Measurements from ENCODE around the gene JAG1.
A peak's percentile ranks its signal among the peaks of the same experiment; 100 is the strongest.

JAG1 gene

GRCh38 chr20:10682939-10683338 lies 9.1 kb upstream of the JAG1 start:
- TF ChIP-seq POLR2A (IDR thresholded peaks at IDR 0.05; ENCODE audit: extremely low read depth, insufficient read length), result no peak
- no peak for TF ChIP-seq CTCF (IDR thresholded peaks at IDR 0.05; ENCODE audit: low read depth, low read length)
- no peak for TF ChIP-seq MYC (IDR thresholded peaks at IDR 0.05; ENCODE audit: low read depth, low read length)
- DNase-seq (ENCODE audit: low read depth), result no peak
- no peak overlapping the region for H3K4me3 ChIP-seq (ENCODE audit: low read depth, low read length)

DNA sequence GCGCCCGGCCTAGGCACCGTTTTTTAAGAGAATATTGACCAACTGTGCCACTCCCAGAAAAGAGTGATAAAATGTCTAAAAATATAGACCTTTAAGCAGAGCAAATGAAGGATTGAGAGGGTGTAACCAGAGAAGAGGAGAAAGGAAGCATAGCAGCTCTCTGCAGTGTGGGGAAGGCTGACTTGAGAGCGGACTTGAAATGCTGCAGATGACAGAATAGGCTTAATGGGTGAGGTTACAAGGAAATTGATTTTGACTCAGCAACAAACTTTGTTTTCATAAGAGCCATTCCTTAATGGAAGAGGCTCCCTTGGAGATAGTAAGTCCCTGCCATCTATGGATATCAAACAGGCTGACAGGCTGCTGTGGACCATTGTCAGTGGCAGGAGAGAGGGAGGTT lies 7.7 kb upstream of the JAG1 start:
- no peak for DNase-seq (ENCODE audit: low read depth)
- H3K4me3 ChIP-seq (ENCODE audit: low read depth, low read length), result no peak overlapping the region
- TF ChIP-seq MYC (IDR thresholded peaks at IDR 0.05; ENCODE audit: low read depth, low read length), result no peak
- no peak for TF ChIP-seq POLR2A (IDR thresholded peaks at IDR 0.05; ENCODE audit: extremely low read depth, insufficient read length)
- no peak for TF ChIP-seq MAX (IDR thresholded peaks at IDR 0.05; ENCODE audit: low read depth, low read length)
- no peak for TF ChIP-seq CTCF (IDR thresholded peaks at IDR 0.05; ENCODE audit: low read depth, low read length)

DNA sequence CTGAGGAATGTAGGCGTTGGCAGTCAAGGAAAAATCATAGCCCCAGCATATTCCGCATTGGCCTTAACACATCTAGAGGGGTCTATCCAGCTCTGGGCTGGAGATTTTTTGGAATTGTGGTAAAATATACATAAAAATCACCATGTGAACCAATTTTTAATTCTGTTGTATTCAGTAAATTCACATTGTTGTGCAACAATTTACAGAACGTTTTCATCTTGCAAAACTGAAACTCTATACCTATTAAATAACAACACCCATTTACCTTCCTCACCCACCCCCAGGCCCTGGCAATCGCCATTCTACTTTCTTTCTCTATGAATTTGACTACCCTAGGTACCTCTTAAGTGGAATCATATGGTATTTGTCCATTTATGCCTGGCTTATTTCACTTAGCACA lies 6.8 kb upstream of the JAG1 start:
- TF ChIP-seq MYC (IDR thresholded peaks at IDR 0.05; ENCODE audit: low read depth, low read length) (no peak), POLR2A (IDR thresholded peaks at IDR 0.05; ENCODE audit: extremely low read depth, insufficient read length) (no peak), CTCF (IDR thresholded peaks at IDR 0.05; ENCODE audit: low read depth, low read length) (no peak), MAX (IDR thresholded peaks at IDR 0.05; ENCODE audit: low read depth, low read length) (no peak)
- DNase-seq (ENCODE audit: low read depth), result no peak
- no peak overlapping the region for H3K4me3 ChIP-seq (ENCODE audit: low read depth, low read length)

DNA sequence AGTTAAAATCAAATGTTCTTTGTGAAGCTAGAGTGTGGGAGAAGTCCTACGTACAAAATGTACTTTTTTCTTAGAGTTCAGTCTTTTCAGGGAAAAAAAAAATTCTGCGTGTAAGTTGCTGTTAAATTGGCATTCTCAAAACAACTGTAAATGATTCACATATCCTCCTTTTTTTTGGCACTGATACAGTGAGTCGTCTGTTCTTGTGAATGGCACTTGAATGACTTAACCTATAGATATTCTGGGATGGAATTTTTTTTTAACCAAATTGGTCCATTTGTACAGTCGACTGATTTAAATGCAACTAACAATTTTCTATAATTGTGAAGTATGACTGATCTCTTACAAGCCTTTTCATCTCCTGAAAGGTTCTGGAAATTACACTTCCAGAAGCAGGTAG lies 5.5 kb upstream of the JAG1 start:
- TF ChIP-seq MAX (IDR thresholded peaks at IDR 0.05; ENCODE audit: low read depth, low read length), result no peak
- TF ChIP-seq POLR2A (IDR thresholded peaks at IDR 0.05; ENCODE audit: extremely low read depth, insufficient read length), result no peak
- no peak for DNase-seq (ENCODE audit: low read depth)
- H3K4me3 ChIP-seq (ENCODE audit: low read depth, low read length), result no peak overlapping the region

GRCh38 chr20:10676518-10676917 lies 2.7 kb upstream of the JAG1 start:
- no peak overlapping the region for H3K4me3 ChIP-seq (ENCODE audit: low read depth, low read length)
- DNase-seq (ENCODE audit: low read depth), result no peak
- TF ChIP-seq CTCF (IDR thresholded peaks at IDR 0.05; ENCODE audit: low read depth, low read length) (no peak), MYC (IDR thresholded peaks at IDR 0.05; ENCODE audit: low read depth, low read length) (no peak), POLR2A (IDR thresholded peaks at IDR 0.05; ENCODE audit: extremely low read depth, insufficient read length) (no peak), MAX (IDR thresholded peaks at IDR 0.05; ENCODE audit: low read depth, low read length) (no peak)

- DNase-seq (ENCODE audit: low read depth), result no peak
- TF ChIP-seq POLR2A (IDR thresholded peaks at IDR 0.05; ENCODE audit: extremely low read depth, insufficient read length), result no peak
- peak overlapping the region; percentile 60 for H3K4me3 ChIP-seq (ENCODE audit: low read depth, low read length)
Measured at GRCh38 chr20:10675450-10675848, 1.6 kb upstream of the JAG1 start.

DNA sequence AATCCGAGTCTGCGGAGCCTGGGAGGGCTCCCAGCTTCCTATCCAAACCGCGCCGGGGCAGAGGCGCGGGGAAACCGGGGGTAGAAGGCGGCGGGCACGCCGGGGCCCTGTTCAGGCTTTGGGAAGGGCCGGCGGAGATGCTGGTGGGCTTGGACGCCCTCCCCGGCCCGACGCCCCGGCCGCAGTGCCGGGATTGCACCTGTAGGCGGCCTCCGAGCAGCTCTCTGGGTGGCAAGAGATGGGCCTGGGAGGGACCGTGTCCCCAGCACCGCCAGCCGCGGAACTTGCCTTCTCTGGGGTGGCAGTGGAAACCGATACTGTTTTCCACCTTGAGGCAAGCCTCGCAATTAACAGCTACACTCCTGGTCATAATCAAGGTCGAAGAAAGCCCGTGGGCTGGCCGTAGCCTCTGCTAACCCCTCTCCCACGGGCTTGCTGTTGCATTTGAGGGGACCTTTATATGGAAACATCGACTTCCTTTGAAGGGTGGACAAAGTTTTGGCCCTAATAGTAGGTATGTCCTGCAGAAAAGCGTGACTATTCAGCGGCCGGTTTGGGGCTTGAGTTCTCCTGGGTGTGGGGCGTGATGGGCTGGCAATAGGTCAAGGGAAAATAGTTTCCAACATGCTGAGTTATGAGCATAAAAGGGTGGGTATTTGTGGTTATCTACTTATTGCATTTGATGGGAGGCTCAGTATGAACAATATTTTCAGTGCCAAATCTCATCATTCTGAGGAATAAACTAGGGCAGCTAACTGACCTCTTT lies 1.1 kb upstream of the JAG1 start:
- H3K4me3 ChIP-seq (ENCODE audit: low read depth, low read length), result peak overlapping the region; percentile 60
- TF ChIP-seq POLR2A (IDR thresholded peaks at IDR 0.05; ENCODE audit: extremely low read depth, insufficient read length), result no peak
- no peak for TF ChIP-seq MYC (IDR thresholded peaks at IDR 0.05; ENCODE audit: low read depth, low read length)
- TF ChIP-seq CTCF (IDR thresholded peaks at IDR 0.05; ENCODE audit: low read depth, low read length), result peak; percentile 66
- peak; percentile 89 for DNase-seq (ENCODE audit: low read depth)

All from NB4 (cell line).